ENCODE measurements around the gene MSANTD2.

Gene MSANTD2

GRCh38 chr11:124800226-124800929, at the start of gene MSANTD2:
MSANTD2 (minus strand) TSS chr11:124800406; CDS start chr11:124800380, 26 bp downstream.
- no peak; the same call in 1 of the 2 replicates for TF ChIP-seq CTCF (conservative IDR thresholded peaks at IDR 0.05)
- peak within 1 kb of the TSS; percentile 98 for H3K27ac ChIP-seq

DNA sequence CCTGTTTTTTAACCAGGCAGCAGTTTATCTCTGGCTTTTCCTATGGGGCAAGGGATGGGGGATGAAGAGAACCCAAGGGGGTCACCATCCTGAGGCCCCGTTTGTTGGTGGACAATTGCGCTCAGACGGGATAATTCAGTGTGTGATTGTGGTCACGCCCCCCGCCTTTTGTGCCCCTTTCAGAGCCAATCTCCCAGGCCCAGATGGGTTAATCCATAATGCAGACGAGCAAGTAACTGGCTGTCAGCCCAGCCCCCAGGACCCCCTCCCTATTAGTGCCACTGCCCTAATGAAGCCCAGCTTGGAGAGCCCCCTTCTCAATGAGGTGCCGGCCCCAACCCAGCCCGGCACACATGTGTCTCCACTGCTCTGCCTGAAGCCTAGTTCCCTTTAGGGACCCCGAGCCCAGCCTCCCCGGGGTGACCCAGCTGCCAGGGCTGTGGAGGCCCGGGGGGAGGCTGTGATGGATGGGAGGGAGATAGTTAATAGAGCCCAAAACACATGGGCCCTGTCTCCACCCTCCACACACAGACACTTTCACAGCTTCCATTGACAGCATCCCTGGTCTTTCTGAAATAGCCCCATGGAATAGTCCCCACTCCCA, 46.0 kb upstream of the MSANTD2 start:
- no peak overlapping the region for H3K27ac ChIP-seq
- TF ChIP-seq CTCF (conservative IDR thresholded peaks at IDR 0.05): no peak

DNA sequence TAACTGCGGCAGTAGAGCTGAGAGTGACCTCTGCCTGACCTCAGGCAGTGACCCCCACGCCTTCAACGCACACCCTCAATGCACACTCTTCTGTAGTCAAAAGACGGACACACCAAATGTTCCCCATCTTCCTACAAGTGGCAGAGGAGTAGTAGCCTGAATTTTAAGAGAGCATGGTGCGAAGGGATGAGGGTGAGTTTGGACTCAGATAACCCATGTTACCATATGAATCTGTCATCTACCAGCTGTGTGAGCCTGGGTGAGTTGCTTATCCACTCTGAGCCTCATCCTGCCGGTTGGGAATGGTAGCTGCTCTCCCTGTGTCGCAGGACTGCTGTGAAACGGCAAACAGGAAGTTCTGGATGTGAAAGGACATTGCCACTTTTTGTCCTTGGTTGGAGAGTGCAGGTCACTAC, 44.5 kb upstream of the MSANTD2 start:
- no peak overlapping the region for H3K27ac ChIP-seq
- TF ChIP-seq CTCF (conservative IDR thresholded peaks at IDR 0.05): no peak

DNA sequence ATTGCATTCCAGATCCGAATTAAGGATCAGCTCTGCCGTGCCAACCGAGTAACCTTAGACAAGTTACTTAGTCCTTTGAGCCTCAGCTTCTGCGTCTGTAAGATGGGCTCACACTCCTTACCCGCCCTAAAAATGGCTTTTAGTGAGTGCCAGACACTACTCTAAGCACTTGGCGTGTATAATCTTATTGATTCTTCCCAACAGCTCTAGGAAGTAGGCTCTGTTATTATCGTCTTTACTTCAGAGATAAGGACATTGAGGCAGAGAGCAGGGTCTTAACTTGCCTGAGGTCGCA, 43.4 kb upstream of the MSANTD2 start:
- TF ChIP-seq CTCF (conservative IDR thresholded peaks at IDR 0.05): no peak
- peak overlapping the region; percentile 71; the same call in 1 of the 2 replicates for H3K27ac ChIP-seq

GRCh38 chr11:124842305-124842704, 42.1 kb upstream of the MSANTD2 start:
- TF ChIP-seq CTCF (conservative IDR thresholded peaks at IDR 0.05): no peak
- H3K27ac ChIP-seq: peak overlapping the region; percentile 71

DNA sequence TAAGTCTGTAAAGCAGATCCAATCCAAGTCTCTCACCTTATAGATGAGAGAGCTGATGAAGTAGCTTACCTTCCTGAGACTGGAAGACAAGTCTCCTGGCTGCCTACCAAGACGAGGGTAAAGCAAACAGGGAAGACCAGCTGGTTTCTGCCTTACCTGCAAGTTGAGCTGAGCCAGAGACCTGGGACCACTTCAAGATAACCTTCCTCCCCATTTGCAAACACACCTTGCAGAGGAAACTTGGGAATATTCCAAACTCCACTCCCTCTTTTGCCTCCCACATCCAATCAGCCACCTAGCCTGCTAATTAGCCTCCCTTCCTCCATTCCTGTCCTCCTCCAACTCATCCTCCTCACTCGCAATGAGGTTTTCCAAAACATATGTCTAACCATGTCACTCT, 41.6 kb upstream of the MSANTD2 start:
- TF ChIP-seq CTCF (conservative IDR thresholded peaks at IDR 0.05): no peak
- H3K27ac ChIP-seq: peak overlapping the region; percentile 71

GRCh38 chr11:124841201-124841600, 41.0 kb upstream of the MSANTD2 start:
- no peak for TF ChIP-seq CTCF (conservative IDR thresholded peaks at IDR 0.05)
- H3K27ac ChIP-seq: peak overlapping the region; percentile 71

All from VCaP (cell line).